Thyroid gland (tissue), 4 donors: Measurements from ENCODE around the gene RNF166. TPM values are rescaled to one million over a fixed set of nuclear protein-coding genes. Genes with fewer than 3 reads are reported as not detected.

Source experiments
- DNase-seq, 2 donors: peaks; one replicate each; pipeline ENCODE4 v3.0.0-alpha.2; 2019
- H3K27ac ChIP-seq, 3 donors: fragments of 200-600 bp; sonication (generic); 1 replicate in 2 of 3; 2 replicates in 1 of 3; pipeline ENCODE4 v1.5.1; 2016 to 2019; ENCODE audit warnings: mild to moderate bottlenecking in 1 of 3, moderate library complexity in 1 of 3
- H3K27me3 ChIP-seq: fragments of 200-600 bp; sonication (generic); one replicate; pipeline ENCODE4 v1.5.1; 2019
- H3K36me3 ChIP-seq, 2 donors: fragments of 200-600 bp; sonication (generic); one replicate each; pipeline ENCODE4 v1.5.1; 2016 to 2019
- H3K4me1 ChIP-seq, 2 donors: fragments of 200-600 bp; sonication (generic); one replicate each; pipeline ENCODE4 v1.5.1; 2017 to 2019
- H3K4me3 ChIP-seq, 3 donors: fragments of 200-600 bp; sonication (generic); replicated peaks in 1 of 3; 1 replicate in 2 of 3; 2 replicates in 1 of 3; pipeline ENCODE4 v1.5.1; 2016; ENCODE audit warnings: mild to moderate bottlenecking in 1 of 3
- H3K9me3 ChIP-seq: fragments of 200-600 bp; sonication (generic); one replicate; pipeline ENCODE4 v1.5.1; 2017
- CTCF ChIP-seq, 6 experiments: fragments of 200-600 bp in 3 of 6; fragments of 450-650 bp in 3 of 6; sonication (generic) in 3 of 6; IDR thresholded peaks; one replicate each; pipeline ENCODE4 v1.5.1; 2016 to 2019; ENCODE audit warnings: antibody characterized with exemption in 6 of 6, mild to moderate bottlenecking in 2 of 6, inconsistent platforms in 1 of 6, moderate library complexity in 1 of 6
- POLR2A ChIP-seq, 2 donors: fragments of 450-650 bp; IDR thresholded peaks; one replicate each; pipeline ENCODE4 v1.6.1; 2017; ENCODE audit warnings: antibody characterized with exemption in 2 of 2, mild to moderate bottlenecking in 2 of 2, moderate library complexity in 1 of 2
- WGBS, 2 donors: methylation state at CpG; one replicate each; pipeline ENCODE4 v1.1.5; 2017; 5-methylcytosine and 5-hydroxymethylcytosine counted together
- intact Hi-C: fragments of 100-400 bp; cut with DNase I; formaldehyde crosslinking; loops from one replicate; pipeline ENCODE4 v1.15.1; 2023
- total RNA-seq, 4 donors: library from RNA; depleted of rRNA; stranded (reverse); fragments of >200 nt; gene quantifications; one replicate each; pipeline ENCODE4 v1.2.3, GENCODE V29; 2016

Gene RNF166
- total RNA-seq, 4 donors from 2014 or later: 12.5 to 26.8 (median 19.1) TPM

GRCh38 chr16:88690341-88691128, 15.7 kb downstream of the RNF166 start:
- Histone ChIP-seq H3K4me1 (peaks cover 0 to 25% of the 10 kb centered on the region in 2 donors), H3K36me3 (no peaks in the 10 kb centered on the region), H3K4me3 (no peak overlapping the region), H3K27ac (no peak overlapping the region), H3K27me3 (no peaks in the 10 kb centered on the region), H3K9me3 (no peaks in the 10 kb centered on the region)
- no peak for DNase-seq
- TF ChIP-seq CTCF (IDR thresholded peaks at IDR 0.05) (no peak), POLR2A (IDR thresholded peaks at IDR 0.05) (no peak)
- intact Hi-C loops: no loop called here
- WGBS, 2 donors: 82 to 84% methylated on average over 12 to 19 of the region's 21 CpGs

- TF ChIP-seq POLR2A (IDR thresholded peaks at IDR 0.05) (no peak), CTCF (IDR thresholded peaks at IDR 0.05) (no peak)
- peak; percentile 49 to 68 for DNase-seq
- H3K27me3 ChIP-seq: no peaks in the 10 kb centered on the region
Observed at GRCh38 chr16:88688013-88688778, 18.0 kb downstream of the RNF166 start.

GRCh38 chr16:88687676-88688012, 18.6 kb downstream of the RNF166 start:
- Histone ChIP-seq H3K4me3 (no peak overlapping the region), H3K27ac (no peak overlapping the region), H3K27me3 (no peaks in the 10 kb centered on the region), H3K4me1 (peaks cover 0 to 30% of the 10 kb centered on the region in 2 donors), H3K9me3 (no peaks in the 10 kb centered on the region), H3K36me3 (no peaks in the 10 kb centered on the region)
- intact Hi-C loops: no loop called here
- 58 to 75% methylated on average over 3 of the region's 3 CpGs for WGBS, 2 donors
- no peak for DNase-seq
- TF ChIP-seq POLR2A (IDR thresholded peaks at IDR 0.05): no peak

More at GRCh38 chr16:88688013-88688778, 18.0 kb downstream of the RNF166 start:
- no peak overlapping the region for H3K27ac ChIP-seq
- intact Hi-C loops: no loop called here
- peaks cover 0 to 30% of the 10 kb centered on the region in 2 donors for H3K4me1 ChIP-seq
- no peaks in the 10 kb centered on the region for H3K9me3 ChIP-seq
- 29% methylated on average over 22 to 27 of the region's 28 CpGs for WGBS, 2 donors
- H3K4me3 ChIP-seq: no peak overlapping the region
- H3K36me3 ChIP-seq: no peaks in the 10 kb centered on the region

- TF ChIP-seq POLR2A (IDR thresholded peaks at IDR 0.05): no peak
- TF ChIP-seq CTCF (IDR thresholded peaks at IDR 0.05): no peak
- Histone ChIP-seq H3K9me3 (no peaks in the 10 kb centered on the region), H3K27me3 (no peaks in the 10 kb centered on the region), H3K36me3 (no peaks in the 10 kb centered on the region), H3K27ac (no peak overlapping the region), H3K4me1 (peaks cover 0 to 30% of the 10 kb centered on the region in 2 donors), H3K4me3 (no peak overlapping the region)
- no peak for DNase-seq
- 61 to 71% methylated on average over 3 to 9 of the region's 10 CpGs for WGBS, 2 donors
- intact Hi-C loops: no loop called here
Observed at GRCh38 chr16:88687254-88687576, 19.0 kb downstream of the RNF166 start.

GRCh38 chr16:88686439-88687253, 19.6 kb downstream of the RNF166 start, which contains the start of gene SNAI3:
Gene SNAI3 (minus strand): TSS chr16:88686507. CDS start chr16:88686406, 101 bp downstream.
- no peak within 1 kb of the TSS for H3K27ac ChIP-seq
- H3K36me3 ChIP-seq: no peaks in the 10 kb centered on the region
- peak within 1 kb of the TSS; percentile 27 to 76 (median 48) for H3K4me3 ChIP-seq
- WGBS, 2 donors: 5 to 48% methylated on average over 4 to 12 of the region's 65 CpGs
- peaks cover 0 to 30% of the 10 kb centered on the region in 2 donors for H3K4me1 ChIP-seq
- intact Hi-C loops: no loop called here
- no peaks in the 10 kb centered on the region for H3K27me3 ChIP-seq
- TF ChIP-seq POLR2A (IDR thresholded peaks at IDR 0.05) (no peak), CTCF (IDR thresholded peaks at IDR 0.05) (peak in 1 of 6 experiments; percentile 5)
- peak; percentile 89 to 91 for DNase-seq
- no peaks in the 10 kb centered on the region for H3K9me3 ChIP-seq
